Thoracic aorta (tissue), 2 donors: ENCODE data around the gene GBX2. TPM values are rescaled to one million over a fixed set of nuclear protein-coding genes. Genes with fewer than 3 reads are reported as not detected.

Experiments used
- ATAC-seq: fragments of 150-250 bp; one replicate; pipeline ENCODE4 v1.8.0; 2017; ENCODE audit warnings: low read depth; ENCODE audit not compliant: insufficient number of reproducible peaks, low FRiP score
- DNase-seq: peaks from one replicate; pipeline ENCODE4 v3.0.0-alpha.2; 2020; ENCODE audit warnings: low spot score
- H3K27ac ChIP-seq, 2 donors: fragments of 200-600 bp; sonication (generic); 1 replicate in 1 of 2; 2 replicates in 1 of 2; pipeline ENCODE4 v1.5.1; 2016; ENCODE audit warnings: mild to moderate bottlenecking in 2 of 2, moderate library complexity in 2 of 2
- H3K27me3 ChIP-seq: fragments of 200-600 bp; sonication (generic); replicated peaks from 2 replicates; pipeline ENCODE4 v1.6.0; 2016; ENCODE audit warnings: mild to moderate bottlenecking; ENCODE audit not compliant: insufficient read depth
- H3K36me3 ChIP-seq: fragments of 200-600 bp; sonication (generic); one replicate; pipeline ENCODE4 v1.5.1; 2016
- H3K4me1 ChIP-seq, 2 donors: fragments of 200-600 bp; sonication (generic); 1 replicate in 1 of 2; 2 replicates in 1 of 2; pipeline versions ENCODE4 v1.5.1 to v1.6.0; 2016; ENCODE audit warnings: low read depth in 2 of 2, mild to moderate bottlenecking in 1 of 2; ENCODE audit not compliant: control insufficient read depth in 1 of 2
- H3K4me3 ChIP-seq: fragments of 200-600 bp; sonication (generic); 2 replicates; pipeline ENCODE4 v1.5.1; 2016; ENCODE audit warnings: mild to moderate bottlenecking
- H3K9me3 ChIP-seq: fragments of 200-600 bp; sonication (generic); 2 replicates; pipeline ENCODE4 v1.5.1; 2016
- total RNA-seq, 2 donors: library from RNA; depleted of rRNA; stranded (reverse); fragments of >200 nt; gene quantifications; one replicate each; pipeline versions ENCODE4 v1.1.0 to v1.2.3, GENCODE V29; 2016
- TF ChIP-seq, protein P1 (sequence below): fragments of 200-600 bp; sonication (generic); IDR thresholded peaks from one replicate; pipeline ENCODE4 v1.5.1; 2019; ENCODE audit warnings: antibody characterized with exemption

GBX2 gene
- total RNA-seq, 2 donors from 2014 or later, result not detected

DNA sequence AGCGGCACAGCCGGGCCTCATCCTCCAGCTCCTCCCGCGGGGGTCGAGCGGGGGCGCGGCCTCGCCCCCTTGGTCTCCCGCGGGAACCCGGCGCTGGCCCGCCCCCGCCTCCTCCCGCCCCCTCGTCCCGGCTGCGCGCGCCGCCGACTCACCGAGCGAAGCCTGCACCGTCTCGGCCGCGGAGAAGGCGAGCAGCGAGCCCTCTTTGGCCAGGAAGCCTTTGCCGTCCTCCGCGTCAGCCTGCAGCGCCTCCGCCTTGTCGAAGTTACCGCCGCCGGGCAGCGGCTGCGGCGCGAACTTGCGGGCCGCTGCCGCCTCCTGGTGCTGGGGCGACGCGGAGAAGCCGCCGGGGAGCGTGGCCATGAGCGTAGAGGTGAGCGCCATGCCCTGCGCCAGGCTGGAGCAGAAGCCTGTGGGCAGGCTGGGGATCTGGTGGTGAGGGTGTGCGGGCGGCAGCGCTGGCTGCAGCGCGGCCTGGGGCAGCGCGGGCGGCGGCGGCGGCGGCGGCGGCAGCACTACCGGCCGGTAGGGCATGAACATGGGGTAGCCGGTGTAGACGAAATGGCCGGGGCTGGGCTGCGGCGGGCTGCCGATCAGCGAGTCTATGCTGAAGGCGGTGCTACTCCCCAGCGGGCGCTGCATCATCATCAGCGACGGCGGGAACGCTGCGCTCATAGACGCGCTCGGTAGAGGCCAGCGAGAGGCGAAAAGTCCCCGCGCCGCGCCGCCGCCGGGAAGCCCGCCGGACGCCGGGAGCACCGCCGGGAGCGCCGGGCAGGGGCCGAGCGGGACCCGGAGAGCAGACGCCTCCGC is 683 bp downstream of the GBX2 start:
- H3K36me3 ChIP-seq, result no peaks in the 10 kb centered on the region
- no peaks in the 10 kb centered on the region for H3K9me3 ChIP-seq
- no peak for ATAC-seq
- H3K27me3 ChIP-seq, result peaks cover 27% of the 10 kb centered on the region
- no peak overlapping the region for H3K27ac ChIP-seq
- H3K4me3 ChIP-seq, result peak overlapping the region; percentile 69
- no peak for DNase-seq
- peaks cover 27 to 61% of the 10 kb centered on the region in 2 donors for H3K4me1 ChIP-seq
- TF ChIP-seq, protein P1, sequence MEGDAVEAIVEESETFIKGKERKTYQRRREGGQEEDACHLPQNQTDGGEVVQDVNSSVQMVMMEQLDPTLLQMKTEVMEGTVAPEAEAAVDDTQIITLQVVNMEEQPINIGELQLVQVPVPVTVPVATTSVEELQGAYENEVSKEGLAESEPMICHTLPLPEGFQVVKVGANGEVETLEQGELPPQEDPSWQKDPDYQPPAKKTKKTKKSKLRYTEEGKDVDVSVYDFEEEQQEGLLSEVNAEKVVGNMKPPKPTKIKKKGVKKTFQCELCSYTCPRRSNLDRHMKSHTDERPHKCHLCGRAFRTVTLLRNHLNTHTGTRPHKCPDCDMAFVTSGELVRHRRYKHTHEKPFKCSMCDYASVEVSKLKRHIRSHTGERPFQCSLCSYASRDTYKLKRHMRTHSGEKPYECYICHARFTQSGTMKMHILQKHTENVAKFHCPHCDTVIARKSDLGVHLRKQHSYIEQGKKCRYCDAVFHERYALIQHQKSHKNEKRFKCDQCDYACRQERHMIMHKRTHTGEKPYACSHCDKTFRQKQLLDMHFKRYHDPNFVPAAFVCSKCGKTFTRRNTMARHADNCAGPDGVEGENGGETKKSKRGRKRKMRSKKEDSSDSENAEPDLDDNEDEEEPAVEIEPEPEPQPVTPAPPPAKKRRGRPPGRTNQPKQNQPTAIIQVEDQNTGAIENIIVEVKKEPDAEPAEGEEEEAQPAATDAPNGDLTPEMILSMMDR, result no peak

DNA sequence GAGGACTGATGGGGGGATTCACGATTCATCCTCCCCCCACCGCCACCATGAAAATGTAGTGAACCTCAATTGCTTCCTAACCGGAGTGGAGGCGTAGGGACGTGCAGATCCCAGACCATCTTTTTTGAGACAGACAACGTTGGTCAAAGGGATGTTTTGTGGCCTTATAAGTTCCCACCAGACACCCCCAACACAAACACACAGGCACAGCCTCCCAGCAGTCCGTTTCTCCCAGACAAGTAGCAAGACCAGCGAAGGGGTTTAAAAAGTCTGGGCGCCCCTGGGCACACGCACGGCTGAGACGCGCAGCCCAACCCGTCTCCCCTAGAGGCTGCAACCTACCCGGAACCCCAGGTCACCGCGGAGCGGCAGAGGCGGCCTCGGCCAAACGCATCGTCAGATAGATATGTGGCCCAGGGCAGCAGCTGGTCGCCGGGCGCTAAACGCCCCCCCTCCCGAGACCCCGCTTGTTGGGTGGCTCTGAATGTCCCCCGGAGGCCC is 1.3 kb downstream of the GBX2 start:
- no peaks in the 10 kb centered on the region for H3K36me3 ChIP-seq
- DNase-seq, result no peak
- H3K4me3 ChIP-seq, result peak overlapping the region; percentile 69
- H3K4me1 ChIP-seq, result peaks cover 23 to 60% of the 10 kb centered on the region in 2 donors
- ATAC-seq, result no peak
- TF ChIP-seq, protein P1, result no peak
- peaks cover 24% of the 10 kb centered on the region for H3K27me3 ChIP-seq
- H3K27ac ChIP-seq, result no peak overlapping the region
- H3K9me3 ChIP-seq, result no peaks in the 10 kb centered on the region

DNA sequence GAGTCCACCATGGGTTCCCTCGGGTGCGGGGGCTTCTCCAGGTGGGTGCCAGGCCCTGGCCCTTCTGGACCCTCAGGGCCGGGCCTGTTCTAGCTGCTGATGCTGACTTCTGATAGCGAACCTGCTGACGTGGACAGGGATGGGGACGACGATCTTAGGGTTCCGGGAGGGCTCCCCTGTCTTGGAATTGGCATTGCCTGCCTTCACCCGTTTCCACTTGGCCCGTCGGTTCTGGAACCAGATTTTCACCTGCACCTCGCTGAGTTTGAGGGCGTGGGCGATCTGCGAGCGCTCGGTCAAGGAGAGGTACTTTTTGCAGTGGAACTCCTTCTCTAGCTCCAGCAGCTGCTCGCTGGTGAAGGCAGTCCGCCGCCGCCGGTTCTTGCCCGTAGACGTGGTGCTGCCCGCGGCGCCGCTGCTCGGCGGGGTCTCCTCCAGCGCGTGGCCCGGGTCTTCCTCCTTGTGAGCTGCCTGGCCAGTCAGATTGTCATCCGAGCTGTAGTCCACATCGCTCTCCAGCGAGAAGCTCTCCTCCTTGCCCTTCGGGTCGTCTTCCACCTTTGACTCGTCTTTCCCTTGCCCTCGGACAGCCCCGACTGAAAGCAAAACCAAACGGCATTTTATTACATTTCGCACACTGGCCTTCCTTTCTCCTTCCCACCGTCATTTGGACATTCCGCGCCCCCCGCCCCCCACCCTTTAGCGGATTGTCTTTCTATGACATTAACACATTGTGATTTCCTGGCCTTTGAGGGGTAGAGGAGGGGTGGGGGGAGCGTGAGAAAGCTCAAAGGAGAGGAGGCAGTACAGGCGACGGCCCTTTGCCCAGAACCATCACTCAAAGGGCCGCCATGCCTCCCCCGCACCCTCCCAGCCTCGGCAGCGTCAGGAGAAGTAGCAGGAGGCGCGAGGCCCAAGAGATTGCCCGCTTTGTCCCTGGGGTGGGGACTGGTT is 2.1 kb downstream of the GBX2 start:
- H3K4me3 ChIP-seq, result peak overlapping the region; percentile 69
- no peak overlapping the region for H3K27ac ChIP-seq
- H3K9me3 ChIP-seq, result no peaks in the 10 kb centered on the region
- H3K4me1 ChIP-seq, result peaks cover 21 to 53% of the 10 kb centered on the region in 2 donors
- TF ChIP-seq, protein P1, result no peak
- ATAC-seq (no peak), DNase-seq (no peak)
- no peaks in the 10 kb centered on the region for H3K36me3 ChIP-seq
- H3K27me3 ChIP-seq, result peaks cover 17% of the 10 kb centered on the region

DNA sequence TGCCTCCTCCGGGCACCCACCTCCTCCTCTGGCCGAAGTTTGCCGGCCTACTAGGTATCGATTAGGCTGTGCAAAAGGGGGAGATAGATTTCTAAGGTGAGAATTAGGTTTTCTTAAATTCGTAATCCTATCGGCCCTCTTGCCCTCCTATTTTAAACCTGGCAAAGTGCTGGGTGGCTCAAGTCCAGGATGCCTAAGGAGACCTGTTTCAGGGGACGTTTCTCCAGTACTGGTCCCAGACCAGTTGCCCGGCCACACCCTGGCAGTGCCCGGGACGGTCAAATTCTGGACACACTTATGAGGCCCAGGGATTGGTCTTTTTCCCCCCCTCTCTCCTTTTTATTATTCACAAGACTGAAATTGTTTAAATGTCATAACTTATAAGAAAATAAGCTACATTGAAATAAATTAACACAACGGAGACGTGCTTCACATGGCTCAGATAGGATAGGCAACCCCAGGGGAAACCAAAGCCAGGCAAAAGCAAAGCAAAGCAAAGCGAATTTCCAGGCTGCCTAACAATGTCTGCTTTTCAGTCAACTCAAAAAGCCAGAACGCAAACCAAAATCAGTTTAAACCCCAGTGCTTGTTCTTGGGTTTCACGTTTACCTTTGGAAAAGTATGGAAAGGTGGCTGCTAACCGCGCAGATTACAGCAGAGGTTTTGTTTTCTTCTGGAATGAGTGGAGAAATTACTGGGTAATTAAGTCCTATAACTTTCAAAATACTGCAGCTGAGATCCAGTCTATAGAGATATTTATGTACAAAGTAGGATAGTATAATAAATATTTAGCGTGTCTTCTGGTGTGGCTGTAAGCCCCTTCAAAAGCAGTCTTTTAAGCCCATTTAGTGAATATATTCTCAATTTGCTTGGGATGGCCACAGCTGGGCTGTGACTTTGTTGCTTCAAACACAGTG is 3.0 kb downstream of the GBX2 start:
- Histone ChIP-seq H3K9me3 (no peaks in the 10 kb centered on the region), H3K27me3 (peaks cover 17% of the 10 kb centered on the region), H3K4me3 (peak overlapping the region; percentile 70), H3K4me1 (peaks cover 21 to 53% of the 10 kb centered on the region in 2 donors), H3K36me3 (no peaks in the 10 kb centered on the region), H3K27ac (no peak overlapping the region)
- DNase-seq (no peak), ATAC-seq (no peak)
- TF ChIP-seq, protein P1, result no peak
